H1 (cell line): ENCODE measurements around the gene GABARAPL1. TPM values are rescaled to one million over a fixed set of nuclear protein-coding genes. Genes with fewer than 3 reads are reported as not detected.

Experiments
- CTCF ChIA-PET: fragments of 300-600 bp; sonication (Branson Sonifier 250); formaldehyde crosslinking; loops from one replicate; lab custom pipeline; 2021; ENCODE audit not compliant: partially characterized antibody; lab: Charles Lee
- POLR2A ChIA-PET: fragments of 300-600 bp; sonication (Branson Sonifier 250); formaldehyde crosslinking; loops from one replicate; lab custom pipeline; 2021; ENCODE audit warnings: inconsistent platforms; ENCODE audit not compliant: partially characterized antibody; lab: Charles Lee
- DNase-seq, 2 experiments: peaks; one replicate each; pipeline versions ENCODE4 v3.0.0 to v3.0.0-alpha.2; 2010 to 2022; ENCODE audit warnings: low spot score in 2 of 2, low read depth in 1 of 2, mixed read lengths in 1 of 2
- FAIRE-seq: peaks from 2 replicates; lab custom pipeline; 2011; peaks lifted over from hg19 to GRCh38; lab: Jason Lieb, UNC
- H2AFZ ChIP-seq: 2 replicates; pipeline ENCODE4 v1.8.1; 2012; ENCODE audit warnings: low read length, inconsistent platforms
- H2AK5ac ChIP-seq: 2 replicates; pipeline ENCODE4 v1.6.1; 2013; ENCODE audit warnings: low read depth, low read length
- H2BK120ac ChIP-seq: replicated peaks from 2 replicates; pipeline ENCODE3; 2013; ENCODE audit warnings: low read depth, low read length, inconsistent platforms
- H2BK12ac ChIP-seq: 2 replicates; pipeline ENCODE4 v1.6.1; 2013; ENCODE audit warnings: low read depth, low read length
- H2BK15ac ChIP-seq: 2 replicates; pipeline ENCODE4 v1.6.1; 2013; ENCODE audit warnings: low read length
- H2BK20ac ChIP-seq: 2 replicates; pipeline ENCODE4 v1.6.1; 2013; ENCODE audit warnings: low read length
- H2BK5ac ChIP-seq: 2 replicates; pipeline ENCODE4 v1.6.1; 2013; ENCODE audit warnings: low read depth, low read length
- H3K14ac ChIP-seq: 2 replicates; pipeline ENCODE4 v1.6.1; 2013; ENCODE audit warnings: inconsistent platforms; ENCODE audit not compliant: insufficient read length
- H3K18ac ChIP-seq: 2 replicates; pipeline ENCODE4 v1.6.1; 2013; ENCODE audit warnings: low read length; ENCODE audit errors: extremely low read depth
- H3K23ac ChIP-seq: 2 replicates; pipeline ENCODE4 v1.6.1; 2013; ENCODE audit warnings: inconsistent platforms; ENCODE audit not compliant: insufficient read length
- H3K23me2 ChIP-seq: 2 replicates; pipeline ENCODE4 v1.6.1; 2013; ENCODE audit warnings: low read depth, low read length
- H3K27ac ChIP-seq: 2 replicates; pipeline ENCODE4 v1.6.1; 2011; ENCODE audit warnings: low read depth, low read length, inconsistent platforms
- H3K27me3 ChIP-seq, 4 experiments: replicated peaks in 1 of 4; 1 replicate in 1 of 4; 2 replicates in 3 of 4; pipeline versions ENCODE4 v1.6.1 to v1.8.1; 2011 to 2013; ENCODE audit warnings: low read length in 3 of 4, mild to moderate bottlenecking in 3 of 4, inconsistent platforms in 2 of 4, mixed read lengths in 2 of 4, moderate library complexity in 1 of 4; ENCODE audit not compliant: control insufficient read depth in 3 of 4, insufficient read depth in 3 of 4; ENCODE audit errors: extremely low read depth in 1 of 4
- H3K36me3 ChIP-seq, 4 experiments: 2 replicates each; pipeline versions ENCODE4 v1.6.1 to v1.8.1; 2011 to 2013; ENCODE audit warnings: mild to moderate bottlenecking in 4 of 4, low read length in 3 of 4, moderate library complexity in 2 of 4, control low read depth in 1 of 4, inconsistent platforms in 1 of 4; ENCODE audit not compliant: insufficient read depth in 4 of 4, control insufficient read depth in 2 of 4
- H3K4ac ChIP-seq: replicated peaks from 2 replicates; pipeline ENCODE3; 2013; ENCODE audit warnings: low read length, low read depth, mixed read lengths, inconsistent platforms; ENCODE audit not compliant: insufficient read length
- H3K4me1 ChIP-seq, 4 experiments: replicated peaks in 1 of 4; 1 replicate in 1 of 4; 2 replicates in 3 of 4; pipeline versions ENCODE4 v1.6.1 to v1.8.1; 2011 to 2013; ENCODE audit warnings: low read length in 3 of 4, inconsistent platforms in 2 of 4, mixed read lengths in 1 of 4; ENCODE audit not compliant: insufficient read depth in 4 of 4, control insufficient read depth in 3 of 4
- H3K4me2 ChIP-seq, 2 experiments: 2 replicates each; pipeline versions ENCODE4 v1.6.1 to v1.8.1; 2011 to 2013; ENCODE audit warnings: low read depth in 2 of 2, low read length in 2 of 2, control low read depth in 1 of 2, inconsistent platforms in 1 of 2, mild to moderate bottlenecking in 1 of 2; ENCODE audit not compliant: insufficient read depth in 1 of 2
- H3K4me3 ChIP-seq, 4 experiments: fragments of 200-600, 300-600 bp in 1 of 4; sonication (generic), shearing (Covaris generic), sonication (Bioruptor Twin) in 1 of 4; 2 replicates each; pipeline versions ENCODE4 v1.5.1 to v1.8.1; 2011 to 2016; ENCODE audit warnings: low read length in 4 of 4, low read depth in 3 of 4, control low read depth in 2 of 4, inconsistent platforms in 2 of 4, mild to moderate bottlenecking in 2 of 4, mixed read lengths in 1 of 4, moderate library complexity in 1 of 4; ENCODE audit not compliant: insufficient read depth in 2 of 4; ENCODE audit errors: extremely low read depth in 1 of 4
- H3K56ac ChIP-seq: replicated peaks from 2 replicates; pipeline ENCODE3; 2013; ENCODE audit warnings: low read depth, mild to moderate bottlenecking, mixed read lengths, low read length, inconsistent platforms; ENCODE audit not compliant: insufficient read length
- H3K79me1 ChIP-seq: 2 replicates; pipeline ENCODE4 v1.6.1; 2013; ENCODE audit warnings: low read depth, low read length, control low read depth
- H3K79me2 ChIP-seq, 2 experiments: 2 replicates each; pipeline versions ENCODE4 v1.6.1 to v1.8.1; 2012 to 2013; ENCODE audit warnings: low read length in 2 of 2, mild to moderate bottlenecking in 2 of 2, inconsistent platforms in 1 of 2; ENCODE audit not compliant: insufficient read depth in 2 of 2, control insufficient read depth in 1 of 2
- H3K9ac ChIP-seq, 4 experiments: replicated peaks in 1 of 4; 1 replicate in 1 of 4; 2 replicates in 3 of 4; pipeline versions ENCODE4 v1.6.1 to v1.8.1; 2011 to 2013; ENCODE audit warnings: low read depth in 3 of 4, low read length in 3 of 4, control low read depth in 2 of 4, mild to moderate bottlenecking in 2 of 4, moderate library complexity in 2 of 4, inconsistent platforms in 1 of 4; ENCODE audit errors: extremely low read depth in 1 of 4
- H3K9me3 ChIP-seq, 2 experiments: 2 replicates each; pipeline versions ENCODE4 v1.6.1 to v1.8.1; 2012 to 2013; ENCODE audit warnings: mild to moderate bottlenecking in 2 of 2, moderate library complexity in 2 of 2, control low read depth in 1 of 2, inconsistent platforms in 1 of 2, low read depth in 1 of 2, low read length in 1 of 2, mixed read lengths in 1 of 2; ENCODE audit not compliant: insufficient read depth in 2 of 2
- H4K20me1 ChIP-seq, 2 experiments: replicated peaks in 1 of 2; 2 replicates each; pipeline versions ENCODE3 to v1.8.1; 2011 to 2013; ENCODE audit warnings: inconsistent platforms in 2 of 2, low read length in 2 of 2, mild to moderate bottlenecking in 1 of 2; ENCODE audit not compliant: insufficient read depth in 2 of 2, control insufficient read depth in 1 of 2
- H4K5ac ChIP-seq: 2 replicates; pipeline ENCODE4 v1.6.1; 2013; ENCODE audit warnings: low read length, low read depth, mixed read lengths, inconsistent platforms; ENCODE audit not compliant: insufficient read length
- H4K8ac ChIP-seq: 2 replicates; pipeline ENCODE4 v1.8.0; 2013; ENCODE audit warnings: mild to moderate bottlenecking, moderate library complexity, low read length, inconsistent platforms; ENCODE audit not compliant: insufficient read depth; ENCODE audit errors: extremely low read depth
- H4K91ac ChIP-seq: replicated peaks from 2 replicates; pipeline ENCODE3; 2013; ENCODE audit warnings: low read length, mixed read lengths, inconsistent platforms; ENCODE audit not compliant: insufficient read length
- ATF3 ChIP-seq: IDR thresholded peaks from 2 replicates; pipeline ENCODE4 v1.6.1; 2011; ENCODE audit warnings: low read depth, mild to moderate bottlenecking, low read length; ENCODE audit not compliant: insufficient read depth
- FOSL1 ChIP-seq: IDR thresholded peaks from 2 replicates; pipeline ENCODE4 v1.6.1; 2011; ENCODE audit warnings: mild to moderate bottlenecking, low read depth, low read length, moderate library complexity; ENCODE audit not compliant: insufficient read depth
- HDAC2 ChIP-seq, 2 experiments: fragments of 300-600 bp in 1 of 2; sonication (generic) in 1 of 2; IDR thresholded peaks; 2 replicates each; pipeline ENCODE4 v1.6.1; 2011 to 2012; ENCODE audit warnings: low read depth in 2 of 2, low read length in 2 of 2, mild to moderate bottlenecking in 2 of 2, moderate library complexity in 2 of 2, borderline replicate concordance in 1 of 2, inconsistent platforms in 1 of 2
- JUN ChIP-seq: IDR thresholded peaks from 2 replicates; pipeline ENCODE4 v1.6.1; 2011; ENCODE audit warnings: low read depth, mild to moderate bottlenecking, improper control_type of control experiment, low read length
- KDM4A ChIP-seq: IDR thresholded peaks from one replicate; pipeline ENCODE4 v1.7.1; 2012; ENCODE audit warnings: low read depth, mild to moderate bottlenecking, moderate library complexity, low read length, inconsistent platforms; ENCODE audit not compliant: severe bottlenecking
- KDM5A ChIP-seq: fragments of 200-600 bp; IDR thresholded peaks from 2 replicates; pipeline ENCODE4 v1.7.1; 2012; ENCODE audit warnings: mild to moderate bottlenecking, low read length, inconsistent platforms, mixed read lengths
- POU5F1 ChIP-seq: IDR thresholded peaks from 2 replicates; pipeline ENCODE4 v1.6.1; 2011; ENCODE audit warnings: low read depth, mild to moderate bottlenecking, low read length, moderate library complexity
- RBBP5 ChIP-seq: IDR thresholded peaks from 2 replicates; pipeline ENCODE4 v1.7.1; 2012; ENCODE audit warnings: low read depth, mild to moderate bottlenecking, inconsistent platforms, low read length, moderate library complexity, borderline replicate concordance
- SIN3A ChIP-seq, 2 experiments: IDR thresholded peaks in 1 of 2; conservative IDR thresholded peaks in 1 of 2; 2 replicates each; pipeline ENCODE4 v1.6.1; 2011 to 2012; ENCODE audit warnings: low read length in 2 of 2, improper control_type of control experiment in 1 of 2, low read depth in 1 of 2, mild to moderate bottlenecking in 1 of 2
- SP1 ChIP-seq: IDR thresholded peaks from 2 replicates; pipeline ENCODE4 v1.6.1; 2011; ENCODE audit warnings: low read depth, low read length
- SP4 ChIP-seq: IDR thresholded peaks from 2 replicates; pipeline ENCODE4 v1.6.1; 2012; ENCODE audit warnings: low read length, inconsistent platforms
- TAF1 ChIP-seq: IDR thresholded peaks from 2 replicates; pipeline ENCODE4 v1.6.1; 2011; ENCODE audit warnings: mild to moderate bottlenecking, low read depth, low read length
- WGBS, 2 experiments: shearing (Covaris generic) in 1 of 2; methylation state at CpG; one replicate each; pipeline versions ENCODE4 v1.1.6 to v1.1.7; 2013 to 2015; ENCODE audit warnings: low lambda C conversion rate in 2 of 2, mixed read lengths in 2 of 2, inconsistent platforms in 1 of 2, low coverage in 1 of 2, missing lambda C conversion rate in 1 of 2; ENCODE audit not compliant: insufficient replicate concordance in 2 of 2, insufficient coverage in 1 of 2, insufficient read length in 1 of 2; ENCODE audit errors: extremely low coverage in 1 of 2, missing lambda C conversion rate in 1 of 2; 5-methylcytosine and 5-hydroxymethylcytosine counted together
- polyA plus RNA-seq, 7 experiments: library from polyadenylated mRNA; depleted of rRNA in 3 of 7; stranded (reverse) in 5 of 7; unstranded in 2 of 7; fragments of >200 nt in 5 of 7; fragments of 200-250 nt in 2 of 7; gene quantifications; 1 replicate in 5 of 7; 2 replicates in 1 of 7; 4 replicates in 1 of 7; pipeline versions ENCODE4 v1.2.1 to v1.2.3, GENCODE V29; 2011 to 2013; ENCODE audit warnings: missing spikeins in 2 of 7, mixed read lengths in 2 of 7
- total RNA-seq: library from RNA; stranded (reverse); fragmentation: NEBNext Ultra II Directional; extraction: Animal tissue kit (Norgen Biotek cat#: 25700); gene quantifications from 2 replicates; pipeline ENCODE4 v1.2.1, GENCODE V29; 2021

Gene GABARAPL1
- total and polyA plus RNA-seq, 2 of the 8 experiments (the other 6 are each of a cell fraction or from before 2014, with no cell fraction given): 56.1 to 87.9 TPM

- POLR2A ChIA-PET: no interaction called here
- Histone ChIP-seq H3K4me3 (no peak overlapping the region), H3K36me3 (no peaks in the 10 kb centered on the region), H2BK120ac (no peak overlapping the region), H3K79me1 (no peaks in the 10 kb centered on the region), H3K4me1 (no peaks in the 10 kb centered on the region), H4K5ac (no peak overlapping the region), H3K27ac (no peak overlapping the region), H3K9me3 (no peaks in the 10 kb centered on the region; a peak in 1 of 4 replicates), H3K27me3 (no peaks in the 10 kb centered on the region), H2BK20ac (no peak overlapping the region), H2BK12ac (no peak overlapping the region), H2AK5ac (no peak overlapping the region), H4K8ac (no peak overlapping the region), H4K20me1 (no peaks in the 10 kb centered on the region), H3K4ac (no peak overlapping the region), H3K79me2 (no peaks in the 10 kb centered on the region), H2AFZ (0 out of 2 replicates have a peak overlapping the region, but pooled peaks have one; percentile 26), H3K4me2 (no peak overlapping the region), H4K91ac (no peak overlapping the region), H3K18ac (no peak overlapping the region), H2BK5ac (no peak overlapping the region), H3K14ac (no peak overlapping the region), H3K56ac (no peak overlapping the region), H3K23ac (no peak overlapping the region), H3K9ac (no peak overlapping the region), H3K23me2 (no peaks in the 10 kb centered on the region), H2BK15ac (no peak overlapping the region)
- WGBS, 2 experiments: 76% methylated on average over 8 of the region's 8 CpGs; no CpG with 5 or more reads in 1 of the 2 experiments
- CTCF ChIA-PET: interaction anchor here (1.1 kb wide), 1 partner anchor 13 kb away, joined by 3 read pairs; no protein-coding TSS in a partner anchor
- FAIRE-seq: no peak
- DNase-seq: no peak
- TF ChIP-seq TAF1 (no peak), SP1 (no peak), KDM4A (no peak), RBBP5 (no peak), SIN3A (conservative IDR thresholded peaks at IDR 0.05 in 1 of 2, IDR thresholded peaks at IDR 0.05 in 1 of 2; ENCODE audit: low read depth in 1 of 2, low read length in 2 of 2) (no peak), HDAC2 (IDR thresholded peaks at IDR 0.05; ENCODE audit: borderline replicate concordance in 1 of 2, low read depth in 2 of 2, low read length in 2 of 2) (no peak), SP4 (no peak), JUN (no peak), ATF3 (no peak), KDM5A (no peak), POU5F1 (no peak), FOSL1 (no peak)
Observed at GRCh38 chr12:10249690-10250455, 37.2 kb downstream of the GABARAPL1 start.
